Measurements from ENCODE around the gene CCDC85B.
A peak's percentile ranks its signal among the peaks of the same experiment; 100 is the strongest.
"Not testable (repeated sequence)": the region's sequence is repeated elsewhere in the genome, so short reads cannot be mapped to it uniquely, and the experiment has no call there.

Gene CCDC85B

DNA sequence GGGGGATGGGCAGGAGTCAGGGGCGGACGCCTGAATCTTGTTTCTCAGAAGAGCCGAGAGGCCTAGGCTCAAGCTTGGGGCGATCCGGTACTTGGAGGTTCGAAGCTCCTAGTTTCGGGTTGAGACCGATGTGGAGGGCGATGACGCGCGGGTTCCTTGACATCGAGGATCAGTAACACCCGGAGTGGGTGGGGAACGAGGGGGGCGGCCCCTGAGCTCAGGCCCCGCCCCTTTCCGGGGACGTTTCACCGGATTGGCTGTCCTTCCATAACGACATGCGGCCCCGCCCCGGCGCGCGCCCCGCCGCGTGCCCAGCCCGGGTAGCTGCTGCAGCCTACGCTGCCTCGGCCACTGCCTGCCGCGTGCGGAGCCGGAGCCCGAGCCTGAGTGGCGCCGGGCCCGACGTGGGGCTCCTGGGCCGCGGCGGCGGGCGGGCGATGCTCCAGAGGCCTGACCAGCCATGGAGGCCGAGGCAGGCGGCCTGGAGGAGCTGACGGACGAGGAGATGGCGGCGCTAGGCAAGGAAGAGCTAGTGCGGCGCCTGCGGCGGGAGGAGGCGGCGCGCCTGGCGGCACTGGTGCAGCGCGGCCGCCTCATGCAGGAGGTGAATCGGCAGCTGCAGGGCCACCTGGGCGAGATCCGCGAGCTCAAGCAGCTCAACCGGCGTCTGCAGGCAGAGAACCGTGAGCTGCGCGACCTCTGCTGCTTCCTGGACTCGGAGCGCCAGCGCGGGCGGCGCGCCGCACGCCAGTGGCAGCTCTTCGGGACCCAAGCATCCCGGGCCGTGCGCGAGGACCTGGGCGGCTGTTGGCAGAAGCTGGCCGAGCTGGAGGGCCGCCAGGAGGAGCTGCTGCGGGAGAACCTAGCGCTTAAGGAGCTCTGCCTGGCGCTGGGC is at the start of gene CCDC85B:
Gene CCDC85B, plus strand, starts transcription at position 350 of the 895 bp plus-strand sequence. Its CDS starts 111 bp downstream, at position 461.
- peak; percentile 98 to 99 for DNase-seq (ENCODE audit: low read depth in 2 of 2)

DNA sequence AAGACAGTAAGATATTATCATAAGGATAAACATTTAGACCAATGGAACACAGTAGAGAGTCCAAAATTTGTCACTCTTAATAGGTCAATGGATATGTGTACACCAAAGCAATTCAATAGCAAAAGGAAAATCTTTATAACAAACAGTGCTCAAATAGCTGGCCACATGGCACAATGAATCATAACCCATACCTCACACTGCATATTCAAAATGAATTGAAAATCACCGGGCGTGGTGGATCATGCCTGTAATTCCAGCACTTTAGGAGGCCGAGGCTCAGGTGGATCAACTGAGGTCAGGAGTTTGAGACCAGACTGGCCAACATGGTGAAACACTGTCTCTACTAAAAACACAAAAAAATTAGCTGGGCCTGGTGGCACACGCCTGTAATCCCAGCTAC is 48.3 kb upstream of the CCDC85B start:
- DNase-seq (ENCODE audit: low read depth in 2 of 2) = no peak

DNA sequence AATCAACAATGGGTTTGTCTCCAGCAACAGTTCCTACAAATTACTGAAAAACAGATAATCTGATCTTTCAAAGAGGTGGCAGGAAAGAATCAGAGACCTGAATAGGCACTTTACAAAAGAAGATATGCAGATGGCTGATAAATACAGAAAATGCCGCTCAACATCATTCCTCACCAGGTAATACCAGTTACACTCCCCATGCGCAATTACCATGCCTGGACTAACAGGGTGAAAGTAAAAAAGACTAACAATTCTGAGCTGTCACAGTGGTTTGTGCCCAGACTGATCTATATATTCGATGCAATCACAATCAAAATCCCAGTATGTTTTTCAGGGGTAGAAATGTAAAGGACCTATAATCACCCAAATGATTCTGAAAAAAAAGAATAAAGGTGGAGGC is 46.7 kb upstream of the CCDC85B start:
- no peak for DNase-seq (ENCODE audit: low read depth in 2 of 2)

DNA sequence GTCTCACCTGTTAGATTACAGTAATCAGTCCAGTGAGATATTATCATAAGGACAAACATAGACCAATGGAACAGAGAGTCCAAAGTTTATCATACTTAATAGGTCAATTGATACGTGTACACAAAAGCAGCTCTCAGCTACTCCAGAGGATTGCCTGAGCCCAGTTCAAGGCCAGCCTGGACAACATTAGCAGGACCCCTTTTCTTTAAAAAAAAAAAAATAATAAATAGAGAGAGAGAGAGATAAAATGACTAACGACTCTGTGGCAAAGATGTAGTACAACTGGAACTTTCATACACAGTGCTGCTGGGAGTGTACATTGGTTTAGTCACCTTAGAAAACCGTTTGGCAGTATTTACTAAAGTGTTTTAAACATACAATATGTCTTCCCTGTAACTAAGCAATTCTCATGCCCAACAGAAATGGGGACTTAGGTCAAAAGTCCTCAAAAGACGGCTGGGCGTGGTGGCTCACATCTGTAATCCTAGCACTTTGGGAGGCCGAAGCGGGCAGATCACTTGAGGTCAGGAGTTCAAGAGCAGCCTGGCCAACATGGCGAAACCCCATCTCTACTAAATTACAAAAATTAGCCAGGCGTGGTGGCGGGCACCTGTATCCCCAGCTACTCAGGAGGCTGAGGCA is 46.1 kb upstream of the CCDC85B start:
- no peak for DNase-seq (ENCODE audit: low read depth in 2 of 2)

DNA sequence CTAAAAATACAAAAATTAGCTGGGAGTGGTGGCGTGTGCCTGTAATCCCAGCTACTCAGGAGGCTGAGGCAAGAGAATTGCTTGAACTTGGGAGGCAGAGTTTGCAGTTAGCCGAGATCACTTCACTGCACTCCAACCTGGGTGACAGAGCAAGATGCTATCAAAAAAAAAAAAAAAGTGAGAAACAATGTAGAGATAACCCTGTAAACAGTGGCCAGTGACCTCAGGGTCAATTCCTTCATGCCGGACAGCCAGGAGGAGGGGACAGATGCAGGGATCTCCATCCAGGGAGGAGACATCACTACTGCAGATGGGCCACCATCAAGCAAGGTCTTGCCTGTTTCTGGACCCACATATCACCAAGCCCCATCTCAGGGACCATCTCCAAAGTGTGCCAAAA is 42.7 kb upstream of the CCDC85B start:
- no peak for DNase-seq (ENCODE audit: low read depth in 2 of 2)

DNA sequence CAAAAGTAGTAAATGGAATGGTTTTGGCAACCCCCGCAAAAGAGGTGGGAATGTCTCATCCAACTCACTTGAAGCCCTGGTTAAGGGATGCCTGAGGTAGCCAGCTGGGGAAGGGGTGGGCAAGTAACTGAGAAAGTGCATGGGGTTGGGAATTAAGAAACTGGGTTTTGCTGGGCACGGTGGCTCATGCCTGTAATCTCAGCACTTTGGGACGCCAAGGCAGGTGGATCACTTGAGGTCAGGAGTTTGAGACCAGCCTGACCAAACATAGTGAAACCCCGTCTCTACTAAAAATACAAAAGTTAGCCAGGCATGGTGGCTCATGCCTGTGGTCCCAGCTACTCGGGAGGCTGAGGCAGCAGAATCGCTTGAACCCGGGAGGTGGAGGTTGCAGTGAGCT is 41.8 kb upstream of the CCDC85B start:
- not testable (repeated sequence) for DNase-seq (ENCODE audit: low read depth in 2 of 2)

DNA sequence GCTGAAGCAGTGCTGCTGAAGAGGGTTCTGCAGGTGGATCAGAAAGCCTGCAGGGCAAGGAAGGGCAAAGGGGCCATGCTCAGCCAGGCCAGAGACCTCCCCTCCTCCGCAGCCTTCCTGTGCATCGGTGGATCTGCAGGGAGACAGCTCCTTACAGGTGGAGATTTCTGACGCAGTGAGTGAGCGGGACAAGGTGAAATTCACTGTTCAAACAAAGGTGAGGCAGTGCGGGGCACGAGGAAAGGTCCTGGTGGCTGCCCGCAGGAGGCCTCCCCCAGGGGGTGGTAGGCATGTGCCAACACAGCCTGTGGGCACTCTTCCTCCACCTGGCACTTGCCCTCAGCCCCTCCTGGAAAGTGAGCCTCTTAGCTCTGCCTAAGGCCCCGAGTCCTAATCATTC is 41.1 kb upstream of the CCDC85B start:
- DNase-seq (ENCODE audit: low read depth in 2 of 2) = no peak

DNA sequence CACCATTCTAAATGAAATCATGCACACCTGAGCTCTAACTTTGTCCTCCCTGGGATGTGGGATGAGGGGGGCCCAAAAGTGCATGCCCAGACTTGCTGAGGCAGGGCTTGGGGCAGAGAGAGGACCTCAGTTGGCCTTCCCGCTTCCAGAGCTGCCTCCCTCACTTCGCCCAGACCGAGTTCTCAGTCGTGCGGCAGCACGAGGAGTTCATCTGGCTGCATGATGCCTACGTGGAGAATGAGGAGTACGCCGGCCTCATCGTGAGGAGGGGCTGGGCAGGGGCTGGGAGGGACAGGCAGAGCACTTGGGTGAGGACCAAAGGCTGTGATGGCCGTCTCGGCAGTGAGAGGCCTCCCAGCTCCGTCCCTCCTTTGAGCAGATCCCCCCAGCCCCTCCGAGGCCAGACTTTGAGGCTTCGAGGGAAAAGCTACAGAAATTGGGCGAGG is 40.7 kb upstream of the CCDC85B start:
- DNase-seq (ENCODE audit: low read depth in 2 of 2) = no peak

DNA sequence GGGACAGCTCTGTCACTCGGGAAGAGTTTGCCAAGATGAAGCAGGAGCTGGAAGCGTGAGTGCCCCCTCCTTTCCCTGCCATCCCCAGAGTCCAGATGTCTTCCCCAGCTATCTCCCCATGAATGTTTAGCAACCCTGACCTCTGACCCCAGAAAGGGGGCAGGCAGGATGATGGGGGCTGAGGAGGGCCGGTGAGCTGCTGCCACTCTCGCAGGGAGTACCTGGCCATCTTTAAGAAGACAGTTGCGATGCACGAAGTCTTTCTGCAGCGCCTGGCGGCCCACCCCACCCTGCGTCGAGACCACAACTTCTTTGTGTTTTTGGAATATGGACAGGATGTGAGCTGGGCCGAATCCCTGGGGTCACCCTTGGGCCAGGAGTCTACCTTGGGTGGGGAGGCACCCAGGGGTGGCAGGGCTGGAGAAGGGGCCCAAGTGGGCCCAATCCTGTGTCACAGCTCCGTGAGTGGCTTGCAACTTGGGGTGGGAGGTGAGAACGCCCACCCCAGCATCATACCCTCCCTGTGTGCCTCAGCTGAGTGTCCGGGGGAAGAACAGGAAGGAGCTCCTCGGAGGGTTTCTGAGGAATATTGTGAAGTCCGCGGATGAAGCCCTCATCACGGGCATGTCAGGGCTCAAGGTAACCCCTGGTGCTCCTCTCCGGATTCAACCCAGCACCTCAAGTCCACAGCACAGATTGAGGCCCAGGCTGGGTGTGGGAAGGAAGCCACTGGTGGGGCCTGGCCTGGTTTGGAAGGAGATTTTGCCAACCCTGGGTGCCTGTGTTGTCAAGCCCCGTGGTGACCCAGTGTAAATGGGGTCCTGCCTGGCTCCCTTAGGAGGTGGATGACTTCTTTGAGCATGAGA is 40.0 kb upstream of the CCDC85B start:
- no peak for DNase-seq (ENCODE audit: low read depth in 2 of 2)

DNA sequence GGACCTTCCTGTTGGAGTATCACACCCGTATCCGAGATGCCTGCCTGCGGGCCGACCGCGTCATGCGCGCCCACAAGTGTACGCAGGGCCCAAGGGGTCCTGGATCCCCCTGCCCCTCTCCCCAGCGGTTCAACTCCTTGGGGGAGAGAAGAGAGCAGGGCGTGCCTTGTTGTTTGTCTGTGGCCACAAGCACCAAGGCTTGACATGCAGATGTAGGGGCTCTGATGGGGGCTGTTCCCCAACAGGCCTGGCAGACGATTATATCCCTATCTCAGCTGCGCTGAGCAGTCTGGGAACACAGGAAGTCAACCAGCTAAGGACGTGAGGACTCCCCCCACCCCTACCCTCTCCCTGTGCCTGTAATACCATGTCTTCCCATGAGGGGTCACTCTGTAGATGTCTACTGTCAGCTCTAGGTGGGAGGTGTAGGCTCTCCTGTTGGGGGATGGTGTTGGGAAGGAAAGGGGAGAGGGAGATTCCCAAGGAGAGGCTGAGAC is 39.3 kb upstream of the CCDC85B start:
- DNase-seq (ENCODE audit: low read depth in 2 of 2) = no peak

DNA sequence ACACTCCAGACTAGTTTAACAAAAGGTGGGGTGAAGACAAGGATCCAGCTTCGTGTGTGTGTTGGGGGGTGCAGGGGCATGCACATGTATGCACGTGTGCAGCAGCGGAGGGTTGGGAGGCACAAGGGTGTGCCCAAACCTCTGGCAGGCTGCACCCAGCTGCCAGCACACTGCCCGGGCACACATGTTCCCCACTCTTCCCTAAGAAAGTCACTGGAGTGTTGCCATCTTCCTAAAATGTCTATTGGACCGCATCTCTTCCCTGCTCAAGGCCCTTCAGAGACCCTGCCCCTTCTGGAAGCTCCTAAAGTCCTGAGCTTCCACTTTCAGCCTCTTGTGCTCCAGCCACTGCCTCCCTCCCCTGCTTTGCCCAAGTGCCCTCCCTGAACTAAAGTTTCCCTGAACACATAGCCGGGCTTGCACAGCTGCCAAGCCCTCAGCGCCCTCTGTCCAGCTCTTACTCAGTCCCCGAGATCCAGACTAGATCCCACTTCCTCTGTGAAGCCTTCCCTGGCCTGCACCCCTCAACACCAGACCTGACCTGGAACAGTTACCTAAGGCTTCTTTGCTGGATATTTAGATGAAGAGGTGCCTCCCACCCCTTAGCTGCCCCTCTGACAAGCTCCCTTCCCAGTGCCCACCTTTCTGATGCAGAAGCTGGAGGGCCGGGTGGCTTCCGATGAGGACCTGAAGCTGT is 38.5 kb upstream of the CCDC85B start:
- no peak for DNase-seq (ENCODE audit: low read depth in 2 of 2)

DNA sequence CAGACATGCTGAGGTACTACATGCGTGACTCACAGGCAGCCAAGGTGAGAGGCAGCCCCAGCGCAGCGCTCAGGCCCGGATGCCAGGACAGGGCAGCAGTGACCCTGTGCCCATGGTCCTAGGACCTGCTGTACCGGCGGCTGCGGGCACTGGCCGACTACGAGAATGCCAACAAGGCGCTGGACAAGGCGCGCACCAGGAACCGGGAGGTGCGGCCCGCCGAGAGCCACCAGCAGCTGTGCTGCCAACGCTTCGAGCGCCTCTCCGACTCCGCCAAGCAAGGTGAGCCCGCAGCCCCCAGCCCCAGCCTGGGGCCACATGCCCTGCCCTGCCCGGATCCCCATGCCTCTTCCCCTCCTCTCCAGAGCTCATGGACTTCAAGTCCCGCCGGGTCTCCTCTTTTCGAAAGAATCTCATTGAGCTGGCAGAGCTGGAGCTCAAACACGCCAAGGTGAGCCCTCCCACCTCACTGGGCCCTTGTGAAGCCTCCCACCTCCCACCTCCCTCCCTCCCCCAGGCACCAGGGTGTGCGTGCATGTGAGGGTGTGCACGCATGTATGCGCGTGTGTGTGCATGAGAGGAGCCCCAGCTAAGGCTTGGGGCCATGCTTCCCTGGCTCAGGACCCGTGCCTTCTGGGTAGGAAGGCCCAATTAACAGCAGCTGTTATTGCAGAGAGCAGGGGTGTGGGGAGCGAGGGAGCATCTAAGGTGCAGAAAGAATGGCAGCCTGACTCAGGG is 37.8 kb upstream of the CCDC85B start:
- no peak for DNase-seq (ENCODE audit: low read depth in 2 of 2)

DNA sequence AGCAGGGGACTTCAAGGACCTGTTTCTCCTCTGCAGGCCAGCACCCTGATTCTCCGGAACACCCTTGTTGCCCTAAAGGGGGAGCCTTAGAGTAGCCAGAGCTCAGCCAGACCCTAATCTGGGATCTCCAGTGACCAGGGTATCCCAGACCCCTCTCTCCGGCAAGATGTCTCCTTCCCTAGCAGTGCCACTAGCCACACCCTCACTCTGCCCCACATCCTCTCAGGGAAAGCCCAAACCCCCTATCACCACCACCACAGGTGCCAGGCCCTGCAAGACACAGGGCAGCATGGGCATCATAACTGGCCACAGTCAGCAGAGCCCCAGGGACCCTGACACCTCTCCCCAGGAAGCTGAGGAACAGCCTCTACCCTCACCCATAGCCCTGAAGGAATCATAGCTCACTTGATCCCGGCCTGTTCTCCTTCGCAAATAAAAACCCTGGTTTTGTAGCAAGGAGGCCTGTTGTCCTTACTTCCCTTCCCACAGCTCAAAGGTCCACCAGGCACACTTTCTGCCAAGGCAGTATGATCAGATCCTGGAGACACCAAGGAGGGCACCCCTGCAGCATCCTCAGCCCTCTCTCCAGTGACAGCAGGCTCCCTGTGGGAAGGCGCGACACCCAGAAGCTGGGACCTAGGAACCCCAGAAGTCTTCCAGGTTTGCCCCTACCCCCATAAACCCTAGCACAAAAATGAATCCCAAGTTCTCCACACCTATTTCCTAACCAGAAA is 37.1 kb upstream of the CCDC85B start:
- no peak for DNase-seq (ENCODE audit: low read depth in 2 of 2)

DNA sequence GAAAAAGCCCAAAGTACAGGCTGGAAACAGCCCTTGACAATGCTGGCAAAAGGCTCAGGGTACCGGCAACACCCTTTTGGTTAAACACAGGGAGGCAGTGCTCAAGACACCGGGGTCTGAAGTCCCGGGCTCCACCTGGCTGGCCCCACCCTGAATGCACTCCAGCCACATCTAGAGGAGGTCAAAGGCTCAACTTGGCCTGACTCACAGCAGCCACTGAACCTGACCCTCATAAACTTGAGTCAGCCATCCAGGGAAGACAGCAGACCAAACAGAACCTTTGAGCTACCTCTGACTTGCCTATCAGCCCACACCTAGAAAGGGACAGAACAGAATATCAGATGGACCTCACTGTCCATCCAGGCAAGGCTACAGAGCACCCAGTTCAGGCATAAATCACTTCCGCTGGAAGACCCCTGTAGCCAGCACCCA is 36.3 kb upstream of the CCDC85B start:
- DNase-seq (ENCODE audit: low read depth in 2 of 2) = no peak

DNA sequence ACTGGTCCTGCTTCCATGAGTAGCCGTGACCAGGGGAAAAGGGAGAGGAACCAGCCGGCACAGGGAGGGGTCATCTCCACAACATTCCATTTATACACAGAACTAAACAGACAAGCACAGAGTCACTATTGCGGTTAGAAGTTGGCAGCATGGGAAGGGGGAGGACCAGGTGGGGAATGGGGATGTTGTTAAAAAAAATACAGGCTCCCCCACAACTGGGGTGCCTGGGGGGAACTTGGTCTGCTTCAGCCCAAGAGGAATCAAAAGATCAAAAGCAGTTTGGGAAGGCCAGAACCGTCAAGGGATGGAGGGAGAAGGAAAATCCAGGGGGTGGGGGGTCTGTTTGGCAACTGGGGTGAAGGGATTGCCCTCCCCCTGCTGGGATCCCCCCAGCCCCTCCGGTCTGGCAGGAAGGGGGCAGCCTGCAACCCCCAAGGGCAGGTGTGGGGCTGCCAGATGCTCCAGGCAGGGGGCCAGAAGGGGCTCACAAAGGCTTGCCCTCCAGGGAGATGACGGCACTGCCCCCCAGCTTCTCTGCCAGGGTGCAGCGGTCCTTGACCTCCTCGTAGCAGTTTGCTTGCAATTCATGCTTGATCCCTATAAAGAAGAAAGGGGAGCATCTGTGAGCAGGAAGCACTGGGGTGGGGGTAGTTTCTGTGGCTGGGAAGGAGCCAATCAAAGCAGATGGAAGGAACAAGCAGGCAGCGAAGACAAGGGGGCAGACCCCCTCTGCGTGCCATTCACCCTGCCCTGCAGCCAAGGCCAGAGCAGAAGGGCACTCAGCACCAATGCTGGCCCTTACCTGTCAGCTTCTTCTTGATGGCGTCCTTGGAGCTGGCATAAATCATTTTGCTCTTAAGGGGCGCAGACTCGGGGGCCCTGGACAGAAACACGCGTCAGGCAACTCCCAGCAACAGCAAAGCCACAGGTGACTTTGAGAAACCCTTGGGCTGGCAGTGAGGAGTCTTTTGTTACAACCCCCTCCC is 35.3 kb upstream of the CCDC85B start:
- no peak for DNase-seq (ENCODE audit: low read depth in 2 of 2)

DNA sequence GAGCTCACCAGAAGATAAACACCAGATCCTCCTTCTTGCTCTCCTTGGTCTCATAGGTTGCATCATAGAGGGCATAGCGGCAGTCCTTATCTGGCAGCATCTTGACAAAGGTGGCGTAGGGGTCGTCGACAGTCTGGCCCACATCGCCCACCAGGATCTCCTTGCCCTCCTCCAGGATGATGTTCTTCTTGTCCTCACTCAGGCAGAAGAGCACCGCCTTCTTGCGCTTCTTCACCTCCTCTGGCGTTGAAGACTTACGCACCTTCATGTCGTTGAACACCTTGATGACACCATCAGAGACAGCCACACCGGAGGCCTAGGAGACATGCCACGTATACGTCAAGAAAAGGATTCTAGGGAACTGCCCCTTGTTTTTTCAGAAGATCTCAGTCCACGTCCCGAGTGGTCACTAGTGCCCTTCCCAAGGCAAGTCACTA is 34.5 kb upstream of the CCDC85B start:
- DNase-seq (ENCODE audit: low read depth in 2 of 2) = no peak

DNA sequence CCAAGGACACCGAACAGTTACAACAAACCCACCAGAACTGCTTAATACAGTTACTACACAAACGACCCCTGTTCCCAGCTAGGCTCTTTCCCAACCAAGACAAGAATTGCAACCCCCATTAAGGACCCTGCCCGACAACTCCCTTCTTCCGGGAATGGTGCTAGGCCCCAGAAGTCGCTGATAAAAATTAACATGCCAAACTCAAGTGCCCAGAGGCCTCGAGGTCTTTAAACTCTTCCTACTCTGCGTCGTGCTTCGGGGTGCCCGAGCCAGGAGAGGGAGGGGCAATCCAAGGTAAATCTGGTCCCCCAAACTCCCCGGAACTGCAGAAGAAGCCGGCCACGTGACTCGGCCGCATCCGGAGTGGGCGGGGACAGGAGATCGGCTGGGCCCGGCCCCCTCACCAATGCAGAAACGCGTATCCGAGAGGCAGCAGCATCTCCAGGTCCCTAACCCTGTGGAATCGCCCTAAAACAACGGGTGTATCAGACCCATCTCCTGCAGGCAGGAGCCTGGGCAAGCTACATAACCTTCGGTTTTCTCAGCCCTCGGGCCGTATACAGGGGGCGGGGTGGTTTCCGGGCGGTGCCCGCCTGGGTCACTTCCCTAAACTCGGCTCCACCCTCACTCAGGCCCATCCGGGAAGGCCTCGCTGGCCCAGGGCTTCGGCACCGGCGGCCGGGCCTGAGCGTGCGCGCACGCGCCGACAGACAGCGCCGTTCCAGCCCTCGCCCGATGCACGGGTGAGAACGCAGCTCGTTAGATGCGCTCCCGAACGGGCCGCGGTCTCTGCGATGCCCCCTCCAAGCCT is 33.6 kb upstream of the CCDC85B start:
- DNase-seq (ENCODE audit: low read depth in 2 of 2) = peak; percentile 73 to 74

DNA sequence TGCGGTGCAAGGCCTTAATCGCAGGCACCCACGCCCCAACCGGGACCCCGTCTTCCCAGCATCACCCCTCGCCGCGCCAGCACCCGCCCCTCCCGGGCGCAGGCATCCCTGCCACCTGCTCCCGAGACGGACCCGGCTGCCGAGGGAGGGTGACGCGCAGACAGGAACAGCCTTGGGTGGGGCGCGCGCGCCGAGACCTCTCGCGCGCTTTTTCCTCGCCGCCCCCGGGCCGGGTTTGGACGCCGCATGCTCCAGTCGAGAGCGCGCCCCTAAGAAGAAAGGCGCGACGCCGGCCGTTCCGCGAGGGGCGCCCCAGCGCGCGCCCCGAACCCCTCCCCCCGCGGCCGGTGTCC is 33.0 kb upstream of the CCDC85B start:
- DNase-seq (ENCODE audit: low read depth in 2 of 2) = peak in 1 of 2 donors; percentile 40
